HK-2 (cell line): ENCODE data around the gene SPTSSB.
A peak's percentile ranks its signal among the peaks of the same experiment; 100 is the strongest.

Source experiments
- DNase-seq: peaks from one replicate; pipeline ENCODE4 v3.0.0-alpha.2; 2018; ENCODE audit not compliant: unreplicated experiment

Gene SPTSSB

GRCh38 chr3:161390200-161390599 is 18.9 kb upstream of the SPTSSB start:
- DNase-seq = no peak

- no peak for DNase-seq
These were observed 18.2 kb upstream of the SPTSSB start for GRCh38 chr3:161389445-161390035.

- no peak for DNase-seq
These were observed 17.5 kb upstream of the SPTSSB start for GRCh38 chr3:161388855-161389254.

GRCh38 chr3:161386991-161387770 is 15.9 kb upstream of the SPTSSB start:
- DNase-seq = no peak

- peak; percentile 26 for DNase-seq
These were observed 1.3 kb upstream of the SPTSSB start for GRCh38 chr3:161372321-161373260.

- DNase-seq = no peak
These were observed 1.8 kb downstream of the SPTSSB start for GRCh38 chr3:161369531-161369930.

- DNase-seq = no peak
These were observed 5.2 kb downstream of the SPTSSB start for GRCh38 chr3:161366094-161366493.

GRCh38 chr3:161358488-161358887 is 12.8 kb downstream of the SPTSSB start:
- DNase-seq = no peak

- no peak for DNase-seq
These were observed 15.0 kb downstream of the SPTSSB start for GRCh38 chr3:161356287-161356686.

- DNase-seq = no peak
These were observed 15.8 kb downstream of the SPTSSB start for GRCh38 chr3:161355508-161355907.

- DNase-seq = no peak
These were observed 16.8 kb downstream of the SPTSSB start for GRCh38 chr3:161354554-161354953.

GRCh38 chr3:161351330-161351729 is 20.0 kb downstream of the SPTSSB start:
- no peak for DNase-seq

GRCh38 chr3:161350916-161351315 is 20.4 kb downstream of the SPTSSB start:
- DNase-seq = no peak

GRCh38 chr3:161349529-161350312 is 21.6 kb downstream of the SPTSSB start:
- no peak for DNase-seq

- no peak for DNase-seq
These were observed 22.4 kb downstream of the SPTSSB start for GRCh38 chr3:161348796-161349400.

- DNase-seq = no peak
These were observed 23.6 kb downstream of the SPTSSB start for GRCh38 chr3:161347726-161348125.

- no peak for DNase-seq
These were observed 26.3 kb downstream of the SPTSSB start for GRCh38 chr3:161345023-161345422.

- DNase-seq = no peak
These were observed 27.3 kb downstream of the SPTSSB start for GRCh38 chr3:161343986-161344385.

GRCh38 chr3:161343540-161343939 is 27.8 kb downstream of the SPTSSB start:
- DNase-seq = no peak

- no peak for DNase-seq
These were observed 28.7 kb downstream of the SPTSSB start for GRCh38 chr3:161342629-161343028.
